Stimulated activated naive CD4-positive, alpha-beta T cell (primary cell): Measurements from ENCODE around the gene CLDN17.

Source experiments
- DNase-seq, 6 experiments: peaks; one replicate each; lab custom pipeline; 2025; lab: John Stamatoyannopoulos, UW

CLDN17 gene

DNA sequence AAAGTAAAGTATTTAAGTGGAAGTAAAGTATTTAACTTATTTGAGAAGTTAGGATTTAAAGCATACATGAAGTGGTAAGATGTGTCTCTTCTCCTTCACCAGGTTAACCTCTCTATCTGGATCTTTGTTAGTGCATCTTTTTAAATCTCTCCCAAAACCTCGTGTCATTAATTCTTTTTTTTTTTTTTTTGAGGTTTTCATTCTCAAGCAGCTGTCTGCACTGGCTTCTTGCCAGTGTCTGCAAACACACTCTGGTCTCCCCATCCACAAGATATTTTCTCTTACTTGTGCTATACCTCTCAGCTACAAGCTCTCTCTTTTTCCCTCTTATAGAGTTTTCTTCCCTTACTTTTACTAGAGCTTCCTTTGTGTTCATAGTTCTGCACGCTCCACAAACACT, 49.0 kb downstream of the CLDN17 start:
- no peak for DNase-seq

DNA sequence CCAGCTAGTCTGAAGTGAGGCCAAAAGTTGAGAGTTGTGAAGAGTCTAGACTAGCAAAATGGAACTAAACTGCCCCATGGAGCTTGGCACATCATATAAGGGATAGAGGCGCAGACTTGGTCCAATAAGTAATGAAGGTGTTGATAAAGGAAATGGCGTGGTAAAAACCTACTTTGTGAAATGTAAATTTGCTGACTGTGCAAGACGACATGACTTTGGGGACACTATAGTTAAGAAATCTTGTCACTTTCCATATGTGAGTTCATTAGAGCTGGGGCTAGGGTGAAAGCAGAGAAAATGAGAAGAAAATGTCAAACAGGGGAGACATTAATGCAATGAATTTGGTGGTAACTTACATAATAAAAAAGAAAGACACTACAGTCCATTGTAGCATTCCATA, 50.1 kb downstream of the CLDN17 start:
- DNase-seq, result no peak
